PFSK-1 (cell line): ENCODE measurements around the gene RPL5.

Source experiments
- FOXP2 ChIP-seq: optimal IDR thresholded peaks from 2 replicates; pipeline ENCODE3; 2011; ENCODE audit warnings: borderline replicate concordance, control low read depth, inconsistent platforms; ENCODE audit not compliant: insufficient read depth; ENCODE audit errors: extremely low read length, extremely low read depth
- POLR2AphosphoS5 ChIP-seq: IDR thresholded peaks from 2 replicates; pipeline ENCODE4 v1.6.1; 2012; ENCODE audit warnings: low read depth, mild to moderate bottlenecking, control low read depth, low read length, moderate library complexity
- REST ChIP-seq, 2 experiments: IDR thresholded peaks; 2 replicates each; pipeline versions ENCODE4 v1.6.1 to v1.8.0; 2011 to 2012; ENCODE audit warnings: low read depth in 2 of 2, low read length in 2 of 2, control low read depth in 1 of 2, inconsistent platforms in 1 of 2, mild to moderate bottlenecking in 1 of 2, moderate library complexity in 1 of 2; ENCODE audit not compliant: insufficient read depth in 1 of 2
- SIN3A ChIP-seq: IDR thresholded peaks from 2 replicates; pipeline ENCODE4 v1.6.1; 2012; ENCODE audit warnings: mild to moderate bottlenecking, low read length, moderate library complexity, borderline replicate concordance; ENCODE audit not compliant: insufficient read depth
- TAF1 ChIP-seq: IDR thresholded peaks from 2 replicates; pipeline ENCODE4 v1.6.1; 2012; ENCODE audit warnings: low read length, control low read depth, borderline replicate concordance; ENCODE audit not compliant: insufficient read depth

Gene RPL5

GRCh38 chr1:92854101-92854785 is 22.4 kb downstream of the RPL5 start:
- TF ChIP-seq REST (IDR thresholded peaks at IDR 0.05; ENCODE audit: insufficient read depth in 1 of 2, low read depth in 2 of 2, low read length in 2 of 2) (no peak), POLR2AphosphoS5 (no peak), SIN3A (no peak), FOXP2 (no peak), TAF1 (no peak)

GRCh38 chr1:92855236-92855635 is 23.4 kb downstream of the RPL5 start:
- TF ChIP-seq POLR2AphosphoS5 (no peak), SIN3A (no peak), FOXP2 (no peak), TAF1 (no peak), REST (IDR thresholded peaks at IDR 0.05; ENCODE audit: insufficient read depth in 1 of 2, low read depth in 2 of 2, low read length in 2 of 2) (no peak)

- TF ChIP-seq SIN3A (no peak), FOXP2 (no peak), TAF1 (no peak), POLR2AphosphoS5 (no peak), REST (IDR thresholded peaks at IDR 0.05; ENCODE audit: insufficient read depth in 1 of 2, low read depth in 2 of 2, low read length in 2 of 2) (no peak)
Measured at GRCh38 chr1:92857817-92858216, 26.0 kb downstream of the RPL5 start.

DNA sequence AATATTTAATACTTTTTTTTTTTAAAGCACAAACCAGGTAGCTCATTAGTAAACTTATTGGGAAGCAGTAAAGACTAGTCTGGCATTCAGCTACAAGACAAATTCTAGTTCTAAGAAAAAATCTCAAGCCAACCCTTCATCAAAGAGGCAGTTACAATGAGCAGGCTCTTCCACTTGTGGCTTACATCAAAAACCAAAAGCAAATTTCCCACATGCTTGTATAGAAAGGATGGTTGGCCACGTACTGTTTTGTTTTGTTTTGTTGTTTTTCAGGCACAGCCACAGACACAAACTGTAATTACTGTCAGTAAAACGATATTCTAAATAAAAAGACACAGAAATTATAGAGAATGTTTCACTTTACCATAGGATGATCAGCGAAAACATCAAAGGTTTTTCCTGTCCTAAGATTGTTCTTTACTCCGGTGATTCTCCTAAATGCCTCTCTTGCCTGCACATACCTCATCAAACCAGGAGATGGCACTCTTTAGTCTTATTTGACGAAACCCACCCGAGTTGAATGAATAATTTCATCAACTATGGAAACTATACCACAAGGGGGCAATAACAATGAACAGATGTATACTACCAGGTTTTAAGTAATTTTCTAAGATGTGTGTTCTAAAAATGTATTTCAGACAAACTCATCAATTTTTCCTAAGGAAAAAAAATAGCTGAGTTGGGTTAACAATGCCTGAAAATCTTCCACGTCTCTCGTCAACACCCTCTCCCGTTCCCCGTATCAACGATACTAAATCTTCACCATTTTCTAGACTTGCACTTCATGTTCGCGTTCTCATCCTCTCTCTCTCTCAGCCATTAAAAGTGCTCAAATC is 26.9 kb downstream of the RPL5 start:
- TF ChIP-seq SIN3A (no peak), FOXP2 (no peak), REST (IDR thresholded peaks at IDR 0.05; ENCODE audit: insufficient read depth in 1 of 2, low read depth in 2 of 2, low read length in 2 of 2) (no peak), POLR2AphosphoS5 (no peak), TAF1 (no peak)
